NCI-H69 (cell line): Measurements from ENCODE around the gene GRIN2D.
A peak's percentile ranks its signal among the peaks of the same experiment; 100 is the strongest.

ENCODE experiments used
- DNase-seq: peaks from one replicate; lab custom pipeline; 2025; lab: John Stamatoyannopoulos, UW

The GRIN2D gene

DNA sequence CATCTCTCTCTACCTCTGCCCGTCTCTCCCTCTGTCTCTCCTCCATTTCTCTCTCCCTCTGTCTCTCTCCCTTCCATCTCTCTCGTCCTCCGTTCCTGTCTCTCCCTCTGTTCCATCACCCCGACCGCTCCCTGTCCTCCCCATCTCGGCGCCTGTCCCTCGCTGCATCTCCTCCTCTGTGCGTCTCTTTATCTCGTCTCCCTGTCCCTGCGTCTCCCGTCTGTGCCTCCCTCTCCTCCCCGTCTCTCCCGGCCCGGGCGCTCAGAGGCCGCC, 4.6 kb downstream of the GRIN2D start:
- DNase-seq = peak; percentile 61

DNA sequence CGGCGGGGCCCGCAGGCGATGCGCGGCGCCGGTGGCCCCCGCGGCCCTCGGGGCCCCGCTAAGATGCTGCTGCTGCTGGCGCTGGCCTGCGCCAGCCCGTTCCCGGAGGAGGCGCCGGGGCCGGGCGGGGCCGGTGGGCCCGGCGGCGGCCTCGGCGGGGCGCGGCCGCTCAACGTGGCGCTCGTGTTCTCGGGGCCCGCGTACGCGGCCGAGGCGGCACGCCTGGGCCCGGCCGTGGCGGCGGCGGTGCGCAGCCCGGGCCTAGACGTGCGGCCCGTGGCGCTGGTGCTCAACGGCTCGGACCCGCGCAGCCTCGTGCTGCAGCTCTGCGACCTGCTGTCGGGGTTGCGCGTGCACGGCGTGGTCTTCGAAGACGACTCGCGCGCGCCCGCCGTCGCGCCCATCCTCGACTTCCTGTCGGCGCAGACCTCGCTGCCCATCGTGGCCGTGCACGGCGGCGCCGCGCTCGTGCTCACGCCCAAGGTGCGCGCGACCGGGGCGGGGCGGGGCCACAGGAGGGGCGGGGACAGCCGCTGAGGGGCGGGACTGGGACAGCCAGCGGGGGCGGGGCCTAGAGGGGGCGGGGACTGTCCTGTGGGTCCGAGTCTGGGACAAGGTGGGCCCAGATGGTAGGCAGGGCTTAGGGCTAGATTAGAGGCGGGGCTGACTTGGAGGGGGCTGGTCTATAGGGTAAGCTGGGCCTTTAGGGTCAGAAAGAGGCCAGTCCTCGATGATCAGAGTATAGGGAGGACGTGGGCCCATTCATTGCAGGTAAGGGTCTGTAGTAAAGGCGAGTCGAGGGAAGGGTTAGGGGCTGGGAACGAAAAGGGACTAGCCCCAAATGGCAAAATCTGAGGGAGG, 5.1 kb downstream of the GRIN2D start:
- peak; percentile 92 for DNase-seq

DNA sequence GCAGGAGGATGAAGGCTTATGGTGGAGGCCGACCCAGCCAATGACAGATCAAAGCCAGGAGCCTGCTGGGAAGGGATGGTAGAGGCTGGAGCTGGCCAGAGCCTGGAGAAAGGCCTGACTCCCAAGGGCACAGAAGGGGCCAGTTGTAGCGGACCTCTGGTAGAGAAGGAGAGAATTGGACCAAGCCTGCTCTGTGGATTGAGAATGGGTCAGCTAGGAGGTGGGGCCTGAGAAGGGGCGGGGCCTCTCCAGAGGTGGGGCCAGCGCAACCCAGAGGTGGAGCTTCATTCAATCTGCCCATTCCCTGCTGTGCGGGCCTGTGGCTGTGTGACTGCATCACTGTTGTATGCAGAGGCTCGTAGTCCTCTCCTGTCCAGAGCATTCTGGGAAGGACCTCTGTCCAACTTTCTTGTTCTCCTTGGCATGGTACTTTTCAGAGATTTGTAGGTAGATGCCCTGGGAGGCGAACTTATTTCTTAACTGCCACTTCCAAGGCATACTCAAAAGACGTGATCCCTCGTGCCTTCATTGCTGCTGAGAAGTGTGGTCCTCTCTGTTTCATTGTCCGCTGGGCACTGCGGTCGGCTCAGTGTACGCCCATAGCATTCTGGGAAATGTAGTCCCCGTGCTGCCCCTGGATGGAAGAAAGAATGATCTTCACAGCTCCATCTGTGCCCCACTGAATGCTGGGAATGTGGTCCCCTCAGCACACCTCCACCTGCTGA, 6.7 kb downstream of the GRIN2D start:
- peak; percentile 69 for DNase-seq

DNA sequence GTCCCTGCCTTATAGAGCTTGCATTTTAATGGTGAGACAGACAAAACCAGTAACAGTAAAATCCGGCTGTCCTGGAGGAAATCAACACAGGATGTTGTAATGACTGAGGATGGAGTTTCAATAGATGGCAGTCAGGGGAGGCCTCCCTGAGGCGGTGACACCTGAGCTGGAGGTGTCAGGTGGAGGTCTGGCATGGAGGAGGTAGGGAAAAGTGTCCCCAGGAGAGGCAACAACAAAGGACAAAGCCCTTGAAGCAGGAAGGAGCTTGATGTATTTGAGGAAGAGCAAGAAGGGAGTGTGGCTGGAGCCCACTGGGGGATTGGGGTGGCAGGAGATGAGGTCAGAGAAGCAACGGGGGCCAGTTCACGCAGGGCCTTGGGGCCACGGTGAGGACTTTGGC, 7.8 kb downstream of the GRIN2D start:
- peak; percentile 46 for DNase-seq

DNA sequence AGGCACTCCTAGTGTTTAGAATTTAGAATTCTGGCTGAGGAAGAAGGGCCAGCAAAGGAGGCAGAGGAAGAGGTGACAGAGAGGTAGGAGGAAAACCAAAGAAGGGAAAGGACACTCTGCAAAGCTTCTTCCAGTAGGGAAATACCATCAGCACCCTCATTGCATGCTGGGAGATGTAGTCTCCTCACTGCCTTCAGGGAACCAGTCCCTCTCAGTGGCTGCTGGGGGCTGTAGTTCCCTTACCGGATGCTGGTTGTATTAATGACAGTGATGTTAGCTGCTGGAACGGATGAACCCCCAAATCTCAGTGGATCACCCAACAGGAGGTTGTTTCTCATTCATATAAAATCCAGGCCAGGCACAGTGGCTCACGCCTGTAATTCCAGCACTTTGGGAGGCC, 10.1 kb downstream of the GRIN2D start:
- peak; percentile 77 for DNase-seq

DNA sequence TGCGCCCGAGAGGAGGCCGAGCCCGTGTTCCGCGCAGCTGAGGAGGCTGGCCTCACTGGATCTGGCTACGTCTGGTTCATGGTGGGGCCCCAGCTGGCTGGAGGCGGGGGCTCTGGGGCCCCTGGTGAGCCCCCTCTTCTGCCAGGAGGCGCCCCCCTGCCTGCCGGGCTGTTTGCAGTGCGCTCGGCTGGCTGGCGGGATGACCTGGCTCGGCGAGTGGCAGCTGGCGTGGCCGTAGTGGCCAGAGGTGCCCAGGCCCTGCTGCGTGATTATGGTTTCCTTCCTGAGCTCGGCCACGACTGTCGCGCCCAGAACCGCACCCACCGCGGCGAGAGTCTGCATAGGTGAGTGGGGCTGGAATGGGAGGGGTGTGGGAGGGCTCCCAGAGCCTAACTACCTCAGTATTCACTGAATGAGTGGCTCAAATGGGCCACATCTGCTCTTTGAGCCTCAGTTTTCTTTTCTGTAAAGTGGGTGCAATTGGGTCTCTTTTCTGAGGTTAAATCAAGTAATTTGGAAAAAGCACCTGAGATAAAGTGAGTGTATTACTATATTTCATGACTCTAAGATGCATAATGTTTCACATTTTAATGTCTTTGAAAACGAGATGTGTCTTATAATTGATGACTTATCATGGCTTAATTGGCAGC, 11.7 kb downstream of the GRIN2D start:
- no peak for DNase-seq

DNA sequence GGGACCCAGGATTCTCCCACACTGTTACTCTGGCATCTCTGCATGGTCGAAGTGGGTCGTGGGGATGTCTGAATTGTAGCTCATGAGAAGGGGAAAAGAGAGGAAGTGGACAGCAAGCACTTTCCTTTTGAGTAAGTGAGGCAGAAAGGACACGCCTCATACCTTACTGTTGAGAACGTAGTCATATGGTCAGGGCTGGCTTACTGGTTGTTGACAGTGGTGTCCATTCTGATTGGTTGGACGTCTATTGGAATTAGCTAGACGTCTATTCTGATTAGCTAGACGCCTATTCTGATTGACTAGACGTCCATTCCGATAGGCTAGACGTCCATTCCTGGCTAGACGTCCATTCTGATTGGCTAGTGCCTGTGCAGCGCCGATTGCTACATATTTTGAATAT, 12.4 kb downstream of the GRIN2D start:
- DNase-seq = no peak

DNA sequence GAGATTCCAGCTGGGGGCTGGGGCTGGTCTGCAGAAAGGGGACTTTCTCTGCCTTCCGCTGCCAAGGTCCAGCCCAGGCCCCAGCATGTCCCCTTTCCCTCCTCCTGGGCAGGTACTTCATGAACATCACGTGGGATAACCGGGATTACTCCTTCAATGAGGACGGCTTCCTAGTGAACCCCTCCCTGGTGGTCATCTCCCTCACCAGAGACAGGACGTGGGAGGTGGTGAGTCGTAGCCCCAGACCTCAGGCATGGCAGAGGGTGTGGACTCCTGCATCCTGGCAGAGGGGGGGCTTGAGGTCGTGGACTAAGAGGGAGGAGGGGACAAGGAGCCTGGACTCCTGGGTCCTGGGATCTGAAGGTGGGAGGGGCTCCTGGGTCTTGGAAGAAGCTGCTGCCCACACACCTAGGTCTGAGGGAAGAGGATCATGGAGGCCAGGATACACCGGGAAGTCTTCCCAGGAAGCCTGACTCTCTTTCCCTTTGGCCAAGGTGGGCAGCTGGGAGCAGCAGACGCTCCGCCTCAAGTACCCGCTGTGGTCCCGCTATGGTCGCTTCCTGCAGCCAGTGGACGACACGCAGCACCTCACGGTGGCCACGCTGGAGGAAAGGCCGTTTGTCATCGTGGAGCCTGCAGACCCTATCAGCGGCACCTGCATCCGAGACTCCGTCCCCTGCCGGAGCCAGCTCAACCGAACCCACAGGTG, 20.6 kb downstream of the GRIN2D start:
- DNase-seq = peak; percentile 61

DNA sequence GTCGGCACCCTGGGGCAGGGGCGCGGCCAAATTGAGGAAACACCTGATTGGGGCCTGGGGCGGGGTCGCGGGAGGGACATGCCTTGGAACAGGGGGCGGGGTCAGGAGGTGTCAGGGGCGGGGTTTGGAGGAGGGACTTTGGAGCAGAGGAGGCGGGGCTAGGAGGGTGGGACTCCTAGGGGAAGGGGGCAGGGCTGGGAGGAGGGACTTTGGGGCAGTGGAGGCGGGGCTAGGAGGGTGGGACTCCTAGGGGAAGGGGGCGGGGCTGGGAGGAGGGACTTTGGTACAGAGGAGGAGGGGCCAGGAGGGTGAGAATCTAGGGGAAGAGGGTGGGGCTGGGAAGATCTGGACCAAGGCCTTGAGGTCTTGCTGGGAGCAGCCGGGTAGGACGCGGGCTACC, 21.9 kb downstream of the GRIN2D start:
- DNase-seq = peak; percentile 87

DNA sequence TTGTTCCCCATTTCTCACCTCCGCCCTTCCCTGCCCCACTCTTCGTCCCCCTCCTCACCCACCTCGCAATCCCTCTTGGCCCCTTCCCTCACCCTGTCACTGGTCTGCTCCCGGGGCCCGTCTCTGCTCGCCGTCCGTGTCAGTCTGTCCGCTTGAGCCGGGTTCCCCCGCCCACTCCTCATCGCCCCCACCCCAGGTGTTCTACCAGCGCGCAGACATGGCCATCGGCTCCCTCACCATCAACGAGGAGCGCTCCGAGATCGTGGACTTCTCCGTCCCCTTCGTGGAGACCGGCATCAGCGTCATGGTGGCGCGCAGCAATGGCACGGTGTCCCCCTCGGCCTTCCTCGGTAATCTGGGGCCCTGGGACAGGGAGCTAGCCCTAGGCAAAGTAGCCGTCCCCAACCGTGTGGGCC, 22.3 kb downstream of the GRIN2D start:
- DNase-seq = no peak

DNA sequence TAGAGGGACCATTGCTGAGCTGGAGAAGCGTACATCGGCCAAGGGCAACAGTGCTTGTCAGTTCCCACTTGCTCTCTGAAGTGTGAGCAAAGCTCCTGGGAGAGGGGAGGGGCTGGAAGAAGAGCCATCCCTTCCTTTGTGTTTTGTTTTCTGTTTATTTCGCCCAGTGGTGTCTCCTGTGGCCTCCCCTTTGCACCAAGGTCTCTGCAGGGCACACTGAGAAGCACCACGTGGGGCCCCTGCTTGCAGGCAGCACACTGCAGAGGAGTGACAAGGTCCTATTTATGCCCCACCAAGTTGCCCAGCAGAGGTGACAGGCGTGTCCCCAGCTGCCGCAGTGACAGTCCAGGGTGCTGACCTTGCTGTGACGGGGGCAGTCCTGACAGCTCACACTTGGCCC, 24.0 kb downstream of the GRIN2D start:
- no peak for DNase-seq

DNA sequence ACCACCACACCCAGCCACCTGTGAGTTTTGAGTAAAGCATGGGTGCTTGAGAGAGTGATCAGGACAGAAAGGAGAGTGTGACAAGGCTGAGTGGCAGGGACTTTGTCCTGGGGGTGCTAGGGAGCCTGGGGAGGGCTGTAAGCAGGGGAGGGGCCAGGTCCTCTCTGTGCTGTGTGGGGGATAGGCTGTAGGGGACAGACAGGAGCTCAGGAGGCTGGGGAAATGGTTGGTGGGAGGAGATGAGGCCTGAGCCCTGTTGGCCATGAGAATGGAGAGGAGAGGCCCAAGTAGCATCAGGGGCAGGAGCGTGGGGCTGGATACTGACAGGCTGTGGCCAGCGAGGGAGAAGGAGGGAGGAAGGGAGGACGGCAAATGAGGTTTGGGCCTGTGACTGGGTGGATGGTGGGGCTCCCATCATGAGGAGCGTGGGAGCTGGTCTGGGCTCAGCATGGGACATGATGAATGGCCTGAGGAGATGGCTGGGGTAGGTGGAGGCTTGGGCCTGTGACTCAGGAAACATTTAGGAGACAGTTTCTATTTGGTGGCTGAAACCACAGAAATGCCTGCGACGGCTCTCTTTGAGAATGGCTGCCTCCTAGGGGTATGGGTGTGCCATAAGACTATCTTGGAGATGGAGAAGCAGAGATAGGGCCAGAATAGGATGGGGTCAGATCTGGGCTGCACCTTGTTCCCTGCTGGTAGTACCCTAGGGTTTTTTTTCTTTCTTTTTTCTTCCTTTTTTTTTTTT, 25.0 kb downstream of the GRIN2D start:
- DNase-seq = no peak

DNA sequence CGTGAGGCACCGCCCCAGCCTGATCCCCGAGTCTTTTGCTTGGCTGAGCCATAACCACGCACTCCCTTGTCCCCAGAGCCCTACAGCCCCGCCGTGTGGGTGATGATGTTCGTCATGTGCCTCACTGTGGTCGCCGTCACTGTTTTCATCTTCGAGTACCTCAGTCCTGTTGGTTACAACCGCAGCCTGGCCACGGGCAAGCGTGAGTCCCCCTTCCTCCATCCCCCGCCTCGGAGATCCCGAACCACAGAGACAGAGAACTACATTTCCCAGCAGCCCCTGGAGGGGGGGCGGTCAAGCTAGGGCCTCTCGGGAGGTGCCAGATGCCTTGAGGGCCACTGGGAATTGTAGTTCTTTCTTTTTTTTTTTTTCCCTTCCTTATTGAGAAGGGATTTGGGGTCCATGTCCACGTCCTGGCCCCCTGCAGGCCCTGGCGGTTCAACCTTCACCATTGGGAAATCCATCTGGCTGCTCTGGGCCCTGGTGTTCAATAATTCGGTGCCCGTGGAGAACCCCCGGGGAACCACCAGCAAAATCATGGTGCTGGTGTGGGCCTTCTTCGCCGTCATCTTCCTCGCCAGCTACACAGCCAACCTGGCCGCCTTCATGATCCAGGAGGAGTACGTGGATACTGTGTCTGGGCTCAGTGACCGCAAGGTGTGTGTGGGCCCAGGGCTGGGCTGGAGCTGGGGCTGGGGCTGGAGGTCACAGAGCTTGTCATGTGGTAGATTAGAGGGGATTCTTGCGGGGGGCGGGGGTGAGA, 25.9 kb downstream of the GRIN2D start:
- peak; percentile 57 for DNase-seq

DNA sequence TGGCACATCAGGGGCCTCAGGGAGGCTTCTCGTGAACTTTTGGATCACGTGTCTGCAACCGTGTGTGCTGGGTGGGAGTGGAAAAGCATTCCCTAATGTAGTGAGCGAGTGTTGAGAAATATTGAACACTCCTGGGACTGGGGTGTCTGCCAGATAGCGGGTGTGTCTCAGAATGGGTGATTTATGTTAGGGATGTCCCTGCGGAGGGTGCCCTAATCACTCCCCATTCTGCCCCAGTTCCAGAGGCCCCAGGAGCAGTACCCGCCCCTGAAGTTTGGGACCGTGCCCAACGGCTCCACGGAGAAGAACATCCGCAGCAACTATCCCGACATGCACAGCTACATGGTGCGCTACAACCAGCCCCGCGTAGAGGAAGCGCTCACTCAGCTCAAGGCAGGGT, 28.1 kb downstream of the GRIN2D start:
- DNase-seq = peak; percentile 56

DNA sequence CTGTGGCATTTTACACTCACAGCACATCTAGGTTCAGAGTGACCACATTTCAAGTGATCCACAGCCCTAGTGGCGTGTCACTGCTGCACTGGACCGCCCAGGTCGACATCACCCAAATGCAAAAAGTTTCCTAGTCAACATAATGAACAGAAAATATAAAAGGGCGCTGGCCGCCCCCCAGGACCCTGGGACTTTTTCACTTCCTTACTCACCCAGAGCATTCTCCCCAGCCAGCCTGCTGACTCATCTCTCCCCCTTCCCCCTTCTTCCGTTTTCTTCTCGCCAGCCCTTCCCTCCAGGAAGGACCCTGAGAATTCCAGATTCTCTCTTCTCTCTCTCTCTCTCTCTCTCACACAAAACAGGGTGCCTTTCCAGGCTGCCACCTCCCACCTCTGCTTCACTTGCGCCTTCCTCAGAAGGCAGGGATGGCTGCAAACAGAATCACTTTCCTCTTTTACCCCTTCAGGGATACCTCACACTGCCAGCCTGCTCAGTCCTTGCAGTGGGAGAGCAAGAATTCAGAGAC, 31.3 kb downstream of the GRIN2D start:
- DNase-seq = peak; percentile 27

DNA sequence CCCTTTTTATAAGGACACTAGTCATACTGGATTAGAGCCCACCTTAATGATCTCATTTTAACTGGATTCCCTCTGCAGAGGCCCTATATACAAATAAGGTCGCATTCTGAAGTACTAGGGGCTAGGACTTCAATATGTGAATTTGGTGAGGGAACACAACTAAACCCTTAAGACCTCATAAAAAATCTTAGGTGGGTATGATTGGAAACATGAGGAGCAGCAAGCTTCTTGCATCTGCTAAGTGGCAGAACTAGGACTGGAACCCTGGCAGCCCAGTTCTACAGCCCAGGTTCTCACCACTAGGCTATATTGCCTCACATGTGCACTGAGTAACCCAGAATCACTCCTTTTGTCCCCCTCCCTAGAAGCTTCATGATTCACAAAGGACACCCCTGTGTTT, 35.2 kb downstream of the GRIN2D start:
- DNase-seq = no peak

DNA sequence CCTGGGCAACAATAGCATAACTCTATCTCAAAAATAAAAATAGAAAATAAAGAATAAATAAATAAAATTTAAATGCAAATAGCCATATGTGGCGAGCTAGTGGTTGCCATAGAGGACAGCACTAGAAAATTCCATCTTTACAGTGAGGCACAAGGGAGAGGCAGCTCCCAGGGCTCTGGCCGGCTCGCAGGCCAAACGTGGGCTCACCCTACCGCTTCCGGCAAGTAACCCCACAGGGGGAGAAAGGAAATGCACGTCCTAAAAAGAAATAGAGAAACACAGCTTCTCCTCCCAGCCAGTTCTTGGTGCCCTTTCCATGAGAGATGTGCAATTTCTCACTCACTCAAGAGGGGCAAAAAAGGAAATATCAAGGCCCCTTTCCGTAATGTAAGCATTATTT, 39.9 kb downstream of the GRIN2D start:
- no peak for DNase-seq

DNA sequence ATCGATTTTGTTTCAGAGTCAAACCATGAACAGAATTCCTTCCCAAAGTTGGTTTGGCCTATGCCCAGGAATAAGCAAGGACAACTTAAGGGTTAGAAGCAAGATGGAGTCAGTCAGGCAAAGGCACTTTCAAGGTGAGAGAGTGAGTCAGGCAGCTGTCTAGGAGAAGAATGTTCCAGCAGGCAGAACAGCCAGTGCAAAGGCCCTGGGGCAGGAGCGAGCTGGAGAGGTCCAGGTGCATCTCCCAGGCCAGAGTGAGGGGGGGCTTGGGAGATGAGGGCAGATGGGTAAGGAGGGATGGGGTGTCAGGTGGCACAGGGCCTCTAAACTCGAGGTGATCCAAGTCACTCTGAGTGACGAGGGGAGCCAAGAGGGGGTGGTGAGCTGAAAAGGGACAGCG, 43.1 kb downstream of the GRIN2D start:
- DNase-seq = no peak

DNA sequence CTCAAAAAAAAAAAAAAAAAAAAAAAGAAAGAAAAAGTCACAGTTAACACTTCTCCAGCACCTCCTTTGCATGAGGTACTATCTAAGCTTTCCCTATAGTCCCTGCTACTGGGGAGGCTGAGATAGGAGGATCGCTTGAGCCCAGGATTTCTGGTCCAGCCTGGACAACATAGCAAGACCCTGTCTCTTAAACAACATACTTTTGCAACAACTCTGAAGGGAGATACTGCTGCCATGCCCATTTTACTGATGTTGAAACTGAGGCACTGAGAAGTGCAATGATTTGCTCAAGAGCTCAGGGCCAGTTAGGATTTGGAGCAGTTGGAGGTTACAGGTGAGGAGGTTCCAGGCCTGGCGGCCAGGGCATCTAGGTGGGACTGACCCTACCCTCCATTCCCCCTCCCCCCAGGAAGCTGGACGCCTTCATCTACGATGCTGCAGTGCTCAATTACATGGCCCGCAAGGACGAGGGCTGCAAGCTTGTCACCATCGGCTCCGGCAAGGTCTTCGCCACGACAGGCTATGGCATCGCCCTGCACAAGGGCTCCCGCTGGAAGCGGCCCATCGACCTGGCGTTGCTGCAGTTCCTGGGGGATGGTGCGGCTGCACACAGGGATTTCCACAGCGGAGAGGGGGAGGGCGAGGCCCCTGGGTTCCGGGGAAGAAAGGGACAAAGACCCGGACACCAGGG, 48.0 kb downstream of the GRIN2D start:
- DNase-seq = no peak
